H1 (cell line): ENCODE data around the gene FGFR2. TPM values are rescaled to one million over a fixed set of nuclear protein-coding genes. Genes with fewer than 3 reads are reported as not detected.

ENCODE experiments used
- CTBP2 ChIP-seq: IDR thresholded peaks from 2 replicates; pipeline ENCODE4 v1.7.0; 2011; ENCODE audit warnings: borderline replicate concordance, mild to moderate bottlenecking, moderate library complexity, mixed read lengths, low read length; ENCODE audit not compliant: insufficient read depth, insufficient read length
- TEAD4 ChIP-seq: IDR thresholded peaks from 2 replicates; pipeline ENCODE4 v1.6.1; 2012; ENCODE audit warnings: low read depth, low read length, inconsistent platforms, mixed read lengths
- polyA plus RNA-seq, 7 experiments: library from polyadenylated mRNA; depleted of rRNA in 3 of 7; stranded (reverse) in 5 of 7; unstranded in 2 of 7; fragments of >200 nt in 5 of 7; fragments of 200-250 nt in 2 of 7; gene quantifications; 1 replicate in 5 of 7; 2 replicates in 1 of 7; 4 replicates in 1 of 7; pipeline versions ENCODE4 v1.2.1 to v1.2.3, GENCODE V29; 2011 to 2013; ENCODE audit warnings: missing spikeins in 2 of 7, mixed read lengths in 2 of 7
- total RNA-seq: library from RNA; stranded (reverse); fragmentation: NEBNext Ultra II Directional; extraction: Animal tissue kit (Norgen Biotek cat#: 25700); gene quantifications from 2 replicates; pipeline ENCODE4 v1.2.1, GENCODE V29; 2021

FGFR2 gene
- total and polyA plus RNA-seq, 2 of the 8 experiments (the other 6 are each of a cell fraction or from before 2014, with no cell fraction given) = 50.2 to 81.2 TPM

GRCh38 chr10:121645696-121646095 is 47.5 kb upstream of the FGFR2 start (continued):
- TF ChIP-seq CTBP2 (no peak), TEAD4 (no peak)
